Activated B cell treated with CpG ODN at 0.5 μM for 24 hours (primary cell): Measurements from ENCODE around the gene NAV3. TPM values are rescaled to one million over a fixed set of nuclear protein-coding genes. Genes with fewer than 3 reads are reported as not detected.
A peak's percentile ranks its signal among the peaks of the same experiment; 100 is the strongest.

Experiments used
- ATAC-seq: fragments of 200-7000 bp; cut with Tn5 transposase; one replicate; pipeline ENCODE4 v1.10.0; 2021; ENCODE audit warnings: low read depth, mild to moderate bottlenecking, moderate library complexity
- CTCF ChIA-PET: fragments of 350-600 bp; sonication (Branson Sonifier 250); formaldehyde crosslinking; loops from one replicate; lab custom pipeline; 2021; ENCODE audit warnings: antibody characterized with exemption; lab: Charles Lee
- POLR2A ChIA-PET: fragments of 350-600 bp; sonication (Branson Sonifier 250); formaldehyde crosslinking; loops from one replicate; lab custom pipeline; 2021; ENCODE audit warnings: antibody characterized with exemption; lab: Charles Lee
- DNase-seq: peaks from one replicate; pipeline ENCODE4 v3.0.0; 2022
- H3K27ac Mint-ChIP-seq: one replicate; pipeline ENCODE4 v1.8.0; 2020; ENCODE audit warnings: mixed read lengths
- H3K27me3 Mint-ChIP-seq: one replicate; pipeline ENCODE4 v1.8.0; 2021; ENCODE audit warnings: mixed read lengths
- H3K36me3 Mint-ChIP-seq: one replicate; pipeline ENCODE4 v1.8.0; 2021; ENCODE audit warnings: low read depth, mixed read lengths
- H3K4me1 Mint-ChIP-seq: one replicate; pipeline ENCODE4 v1.8.0; 2021; ENCODE audit warnings: mixed read lengths
- H3K4me3 Mint-ChIP-seq: one replicate; pipeline ENCODE4 v1.8.0; 2020; ENCODE audit warnings: mild to moderate bottlenecking, mixed read lengths
- H3K9me3 Mint-ChIP-seq: one replicate; pipeline ENCODE4 v1.8.0; 2020; ENCODE audit warnings: mixed read lengths
- intact Hi-C: fragments of 100-400 bp; cut with micrococcal nuclease; formaldehyde crosslinking; loops from one replicate; pipeline ENCODE4 v1.15.1; 2024
- total RNA-seq: library from RNA; stranded (reverse); gene quantifications from 2 replicates; pipeline ENCODE4 v1.2.3, GENCODE V29; 2022
- TF ChIP-seq, protein P1 (sequence below): fragments of 200-600 bp; IDR thresholded peaks from one replicate; pipeline ENCODE4 v1.8.0; 2022; ENCODE audit warnings: antibody characterized with exemption, mild to moderate bottlenecking

The NAV3 gene
- total RNA-seq, 1 donor from 2014 or later, result not detected

DNA sequence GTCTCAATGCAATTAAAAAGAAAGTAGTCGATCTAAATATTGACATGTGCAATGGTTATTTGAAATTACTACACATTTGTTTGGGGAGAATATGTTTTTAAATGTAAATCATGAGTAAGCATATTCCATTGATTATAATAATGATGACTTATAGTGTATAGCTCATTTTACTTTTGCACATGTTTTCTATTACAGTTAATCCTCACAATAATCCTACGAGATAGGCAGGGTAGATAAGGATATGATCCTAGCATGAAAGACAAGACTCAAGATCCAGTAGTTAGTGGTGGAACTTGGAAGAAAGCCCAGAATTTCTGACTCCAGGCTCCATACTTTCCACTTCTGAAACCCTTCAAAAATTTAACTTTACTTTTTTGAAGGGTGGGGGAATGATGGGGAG, 94.0 kb downstream of the NAV3 start:
- no peak overlapping the region for H3K4me3 Mint-ChIP-seq
- CTCF ChIA-PET, result interaction anchor here (1.3 kb wide), 1 partner anchor 200 kb away, joined by 4 read pairs; no protein-coding TSS in a partner anchor
- H3K27ac Mint-ChIP-seq, result no peak overlapping the region
- peaks cover 1% of the 10 kb centered on the region for H3K4me1 Mint-ChIP-seq
- TF ChIP-seq, protein P1, sequence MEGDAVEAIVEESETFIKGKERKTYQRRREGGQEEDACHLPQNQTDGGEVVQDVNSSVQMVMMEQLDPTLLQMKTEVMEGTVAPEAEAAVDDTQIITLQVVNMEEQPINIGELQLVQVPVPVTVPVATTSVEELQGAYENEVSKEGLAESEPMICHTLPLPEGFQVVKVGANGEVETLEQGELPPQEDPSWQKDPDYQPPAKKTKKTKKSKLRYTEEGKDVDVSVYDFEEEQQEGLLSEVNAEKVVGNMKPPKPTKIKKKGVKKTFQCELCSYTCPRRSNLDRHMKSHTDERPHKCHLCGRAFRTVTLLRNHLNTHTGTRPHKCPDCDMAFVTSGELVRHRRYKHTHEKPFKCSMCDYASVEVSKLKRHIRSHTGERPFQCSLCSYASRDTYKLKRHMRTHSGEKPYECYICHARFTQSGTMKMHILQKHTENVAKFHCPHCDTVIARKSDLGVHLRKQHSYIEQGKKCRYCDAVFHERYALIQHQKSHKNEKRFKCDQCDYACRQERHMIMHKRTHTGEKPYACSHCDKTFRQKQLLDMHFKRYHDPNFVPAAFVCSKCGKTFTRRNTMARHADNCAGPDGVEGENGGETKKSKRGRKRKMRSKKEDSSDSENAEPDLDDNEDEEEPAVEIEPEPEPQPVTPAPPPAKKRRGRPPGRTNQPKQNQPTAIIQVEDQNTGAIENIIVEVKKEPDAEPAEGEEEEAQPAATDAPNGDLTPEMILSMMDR, result no peak
- H3K9me3 Mint-ChIP-seq, result peaks cover 2% of the 10 kb centered on the region
- POLR2A ChIA-PET, result no interaction called here
- DNase-seq, result no peak
- H3K27me3 Mint-ChIP-seq, result no peaks in the 10 kb centered on the region
- intact Hi-C loops, result loop anchor here (1.0 to 5.0 kb wide), 3 partner anchors 200 to 1302 kb away; no protein-coding TSS in a partner anchor
- H3K36me3 Mint-ChIP-seq, result no peaks in the 10 kb centered on the region
- ATAC-seq, result no peak

DNA sequence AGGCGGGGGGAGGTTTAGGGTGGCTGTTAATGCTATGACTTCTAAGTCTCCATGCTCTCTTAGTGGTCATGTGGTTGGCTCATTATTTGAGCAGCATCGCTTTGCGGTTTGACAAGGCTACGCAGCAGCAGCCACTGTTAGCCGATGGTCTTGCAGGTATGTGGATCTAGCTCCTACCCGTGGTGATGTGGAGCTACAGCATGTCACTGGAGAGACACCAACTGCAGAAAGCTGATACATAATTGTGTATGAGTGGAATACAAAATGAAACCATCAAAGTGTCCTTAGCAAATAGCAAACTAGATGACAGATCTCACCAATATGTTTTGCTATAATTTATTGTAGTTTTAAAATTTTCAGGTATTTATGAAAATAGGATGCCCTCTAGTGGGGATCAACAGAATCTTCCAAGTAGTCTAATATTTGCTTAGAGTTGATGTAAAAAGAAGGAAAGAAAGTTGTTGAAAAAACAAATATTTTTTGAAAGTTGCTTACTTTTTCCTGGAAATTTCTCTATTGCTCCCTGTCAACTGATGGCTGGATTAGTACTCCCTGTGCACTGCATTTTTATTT, 94.9 kb downstream of the NAV3 start:
- intact Hi-C loops, result loop anchor here (1.0 to 5.0 kb wide), 3 partner anchors 201 to 1303 kb away; no protein-coding TSS in a partner anchor

DNA sequence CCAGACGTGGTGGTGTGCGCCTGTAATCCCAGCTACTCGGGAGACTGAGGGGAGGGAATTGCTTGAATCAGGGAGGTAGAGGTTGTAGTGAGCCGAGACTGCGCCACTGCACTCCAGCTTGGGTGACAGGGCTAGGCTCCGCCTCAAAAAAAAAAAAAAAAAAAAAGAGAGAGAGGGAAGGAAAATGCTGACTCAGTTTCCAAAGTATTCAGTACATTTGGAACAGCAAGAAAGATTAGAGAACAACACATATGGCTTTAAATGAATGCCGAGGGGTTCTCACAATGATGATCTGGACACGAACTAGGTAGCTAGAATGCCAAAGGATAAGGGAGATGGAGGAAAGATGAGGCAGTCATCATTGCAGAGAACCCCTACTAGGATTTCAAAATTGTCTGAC, 97.4 kb downstream of the NAV3 start:
- no peaks in the 10 kb centered on the region for H3K36me3 Mint-ChIP-seq
- H3K9me3 Mint-ChIP-seq, result no peaks in the 10 kb centered on the region

More for the DNA sequence above, 94.9 kb downstream of the NAV3 start:
- CTCF ChIA-PET, result interaction anchor here (0.6 to 1.3 kb wide), 3 partner anchors 201 to 1886 kb away, joined by 3 to 4 read pairs (median 3); no protein-coding TSS in a partner anchor
- peaks cover 2% of the 10 kb centered on the region for H3K9me3 Mint-ChIP-seq
- DNase-seq (no peak), ATAC-seq (peak; percentile 68)
- H3K4me3 Mint-ChIP-seq, result no peak overlapping the region
- no peaks in the 10 kb centered on the region for H3K36me3 Mint-ChIP-seq
- H3K4me1 Mint-ChIP-seq, result peaks cover 1% of the 10 kb centered on the region
- H3K27ac Mint-ChIP-seq, result no peak overlapping the region
- H3K27me3 Mint-ChIP-seq, result no peaks in the 10 kb centered on the region
- POLR2A ChIA-PET, result no interaction called here
- TF ChIP-seq, protein P1, result no peak

DNA sequence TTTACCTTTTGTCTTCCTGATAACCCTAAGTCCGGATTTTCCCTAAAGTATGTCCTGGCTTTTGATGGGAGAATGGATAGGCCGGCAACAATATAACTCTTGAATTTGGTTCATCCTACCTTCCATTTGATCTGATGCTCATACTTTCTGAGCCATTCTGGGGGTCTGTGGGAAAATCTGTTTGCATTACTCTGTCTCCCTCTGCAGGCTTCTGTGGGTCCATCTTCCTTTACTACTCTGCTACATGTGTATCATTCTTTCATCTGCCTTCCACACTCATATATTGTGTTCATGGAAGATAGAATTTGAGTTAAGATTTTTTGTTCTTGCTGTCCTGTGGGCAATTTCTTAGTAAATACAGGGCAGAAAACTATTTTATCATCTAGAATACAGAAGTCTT, 101.5 kb downstream of the NAV3 start:
- no peak for DNase-seq
- TF ChIP-seq, protein P1, result no peak
- ATAC-seq, result no peak
- Mint-ChIP-seq H3K4me3 (no peak overlapping the region), H3K27me3 (no peaks in the 10 kb centered on the region), H3K27ac (no peak overlapping the region), H3K36me3 (no peaks in the 10 kb centered on the region), H3K9me3 (no peaks in the 10 kb centered on the region), H3K4me1 (no peaks in the 10 kb centered on the region)
- intact Hi-C loops, result no loop called here
- CTCF ChIA-PET, result no interaction called here
- POLR2A ChIA-PET, result no interaction called here

More for the DNA sequence above, 97.4 kb downstream of the NAV3 start:
- CTCF ChIA-PET, result no interaction called here
- POLR2A ChIA-PET, result no interaction called here
- peaks cover 1% of the 10 kb centered on the region for H3K4me1 Mint-ChIP-seq
- H3K27ac Mint-ChIP-seq, result no peak overlapping the region
- ATAC-seq (no peak), DNase-seq (no peak)
- no peak overlapping the region for H3K4me3 Mint-ChIP-seq
- intact Hi-C loops, result loop anchor here (5.0 kb wide), 1 partner anchor 1306 kb away; no protein-coding TSS in a partner anchor
- TF ChIP-seq, protein P1, result no peak
- no peaks in the 10 kb centered on the region for H3K27me3 Mint-ChIP-seq

DNA sequence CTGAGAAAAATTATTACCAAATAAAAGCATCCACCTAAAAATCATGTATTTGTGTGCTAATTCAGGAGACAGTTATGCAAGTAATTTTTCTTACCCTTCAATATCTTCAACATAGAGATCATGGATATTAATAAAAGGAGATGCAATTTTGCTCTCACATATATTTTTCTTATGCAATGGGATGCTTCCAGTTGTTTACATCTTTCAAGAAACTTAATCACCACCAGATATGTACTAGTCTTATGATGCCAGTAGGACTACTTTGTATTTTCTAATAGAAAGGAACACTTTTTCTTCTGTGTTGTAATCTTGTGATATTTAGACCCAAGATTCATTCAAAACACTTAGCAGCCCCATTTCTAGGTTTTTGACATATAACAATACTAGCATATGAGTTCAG, 107.6 kb downstream of the NAV3 start:
- ATAC-seq, result no peak
- TF ChIP-seq, protein P1, result no peak
- Mint-ChIP-seq H3K27me3 (peaks cover 4% of the 10 kb centered on the region), H3K9me3 (no peaks in the 10 kb centered on the region), H3K27ac (no peak overlapping the region), H3K4me3 (no peak overlapping the region), H3K4me1 (no peaks in the 10 kb centered on the region), H3K36me3 (no peaks in the 10 kb centered on the region)
- ChIA-PET CTCF (no interaction called here), POLR2A (no interaction called here)
- intact Hi-C loops, result no loop called here
- no peak for DNase-seq
